ENCODE results near the gene GLRX5.
A peak's percentile ranks its signal among the peaks of the same experiment; 100 is the strongest.

GLRX5 gene
- total RNA-seq = 24.6 to 41.6 (median 26.9) reads per million in 4 experiments

DNA sequence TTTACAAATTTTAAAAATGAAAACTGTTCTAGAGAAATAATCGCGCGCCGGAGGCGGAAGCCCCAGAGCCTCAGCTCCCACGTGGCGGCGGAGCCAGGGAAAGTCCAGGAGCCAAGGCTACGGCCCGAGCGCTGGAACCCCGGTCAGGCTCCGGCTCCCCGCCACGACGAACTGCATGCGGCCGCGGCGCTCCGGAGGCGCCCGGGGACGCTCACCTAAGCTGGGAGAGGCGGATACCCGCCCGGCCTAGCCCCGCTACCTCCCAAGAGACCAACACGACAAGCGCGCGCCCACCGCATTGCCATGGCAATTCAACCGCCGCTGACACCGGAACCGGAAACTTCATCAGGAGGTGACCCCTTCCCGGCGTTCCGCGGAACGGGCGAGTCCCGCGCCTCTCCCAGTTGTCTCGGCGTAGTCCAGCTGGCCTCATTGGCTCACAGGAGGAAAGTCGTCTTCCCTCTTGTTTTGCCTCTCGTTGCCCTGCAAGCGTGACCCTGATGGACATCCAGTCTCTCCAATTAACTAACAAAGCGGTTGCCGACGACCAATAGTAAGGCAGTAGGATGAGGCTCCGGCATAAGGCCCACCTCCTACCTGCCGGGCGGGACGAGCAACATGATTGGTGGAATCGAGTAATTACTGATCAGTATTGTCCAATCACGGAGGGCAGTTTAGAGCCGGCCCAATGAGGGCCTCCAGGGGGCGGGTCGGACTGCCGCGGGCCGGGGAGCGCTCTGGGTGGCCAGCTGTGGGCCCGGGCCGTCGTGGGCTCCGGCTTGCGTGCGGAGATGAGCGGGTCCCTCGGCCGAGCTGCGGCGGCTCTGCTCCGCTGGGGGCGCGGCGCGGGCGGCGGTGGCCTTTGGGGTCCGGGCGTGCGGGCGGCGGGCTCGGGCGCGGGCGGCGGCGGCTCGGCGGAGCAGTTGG lies at the start of gene GLRX5:
Gene GLRX5 (plus strand): TSS at position 752 of the 927 bp plus-strand sequence. CDS start 40 bp downstream, at position 792.
- peak; percentile 99 for DNase-seq

DNA sequence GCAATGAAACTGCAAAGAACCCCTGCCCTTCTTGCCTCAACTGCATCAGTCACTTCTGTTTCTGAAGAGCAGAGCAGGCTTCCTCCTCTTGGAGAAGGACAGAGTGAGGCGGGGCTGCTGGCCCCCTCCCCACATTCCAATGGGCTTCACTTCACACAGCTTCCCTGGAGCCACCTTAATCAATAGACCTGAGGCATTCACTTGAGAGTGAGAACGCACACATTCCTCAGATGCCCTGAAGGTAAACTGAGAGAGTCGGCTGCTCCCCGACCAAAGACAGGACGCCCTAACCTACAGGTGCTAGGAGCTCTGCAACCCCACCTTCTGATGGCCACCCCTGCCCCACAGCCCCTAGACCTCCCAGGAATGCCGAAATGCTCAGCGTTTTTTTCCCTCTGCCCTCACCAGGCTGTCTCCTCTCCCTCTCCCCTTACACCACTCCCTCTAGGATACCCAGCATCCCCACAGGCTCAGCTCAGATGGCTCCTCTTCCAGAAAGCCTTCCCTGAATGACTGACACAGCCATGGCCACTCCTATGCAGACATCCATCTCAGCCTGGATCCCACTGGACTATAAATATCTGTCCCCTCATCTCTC lies 49.5 kb upstream of the GLRX5 start:
- DNase-seq = no peak

DNA sequence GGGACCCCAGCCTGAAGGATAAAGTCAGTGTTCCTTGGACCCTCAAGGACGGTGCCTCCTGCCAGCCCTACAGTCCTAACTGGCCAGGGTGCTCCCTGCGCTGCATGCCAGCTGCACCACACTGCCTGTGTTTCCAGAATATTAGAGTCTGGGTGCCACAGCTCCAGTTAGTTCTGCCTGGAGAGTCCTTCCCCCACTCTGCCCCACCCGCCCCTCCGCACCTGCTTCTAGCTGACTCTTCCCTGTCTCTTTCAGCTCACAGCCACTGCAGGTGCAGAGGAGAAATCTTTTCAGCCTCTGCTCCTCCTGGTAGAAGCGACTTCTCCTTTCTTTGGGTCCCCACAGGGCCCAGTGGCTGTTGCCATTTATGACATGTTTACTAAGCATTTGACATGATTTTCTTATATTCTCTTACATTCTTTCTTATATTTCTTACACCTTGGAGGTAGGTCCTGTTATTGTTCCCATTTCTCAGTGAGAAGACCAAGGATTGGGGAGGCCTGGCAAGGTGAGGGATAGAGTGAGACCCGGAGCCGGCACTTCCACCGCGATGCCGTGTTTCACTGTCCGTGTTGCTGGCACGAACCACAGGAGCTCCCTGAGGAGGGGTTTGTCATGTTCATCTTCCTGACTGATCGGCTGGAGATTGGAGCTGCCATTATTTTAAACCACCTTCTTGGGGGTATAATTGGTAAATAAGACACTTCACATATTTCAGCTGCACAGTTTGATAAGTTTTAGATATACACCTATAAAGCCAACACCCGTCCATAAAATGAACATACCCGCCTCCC lies 47.8 kb upstream of the GLRX5 start:
- no peak for DNase-seq

DNA sequence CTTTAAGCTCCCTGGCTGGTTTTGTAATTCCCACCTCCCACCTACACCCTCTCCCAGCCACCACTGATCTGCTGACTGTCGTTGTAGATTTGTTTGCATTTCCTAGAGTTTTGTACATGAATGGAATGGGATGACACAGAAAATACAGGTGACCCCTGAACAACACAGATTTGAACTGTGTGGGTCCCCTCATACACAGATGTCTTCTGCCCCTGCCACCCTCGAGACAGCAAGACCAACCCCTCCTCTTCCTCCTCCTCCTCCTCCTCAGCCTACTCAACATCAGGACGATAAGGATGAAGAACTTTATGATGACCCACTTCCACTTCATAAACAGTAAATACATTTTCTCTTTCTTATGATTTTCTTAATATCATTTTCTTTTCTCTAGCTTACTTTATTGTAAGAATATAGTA lies 47.2 kb upstream of the GLRX5 start:
- no peak for DNase-seq

DNA sequence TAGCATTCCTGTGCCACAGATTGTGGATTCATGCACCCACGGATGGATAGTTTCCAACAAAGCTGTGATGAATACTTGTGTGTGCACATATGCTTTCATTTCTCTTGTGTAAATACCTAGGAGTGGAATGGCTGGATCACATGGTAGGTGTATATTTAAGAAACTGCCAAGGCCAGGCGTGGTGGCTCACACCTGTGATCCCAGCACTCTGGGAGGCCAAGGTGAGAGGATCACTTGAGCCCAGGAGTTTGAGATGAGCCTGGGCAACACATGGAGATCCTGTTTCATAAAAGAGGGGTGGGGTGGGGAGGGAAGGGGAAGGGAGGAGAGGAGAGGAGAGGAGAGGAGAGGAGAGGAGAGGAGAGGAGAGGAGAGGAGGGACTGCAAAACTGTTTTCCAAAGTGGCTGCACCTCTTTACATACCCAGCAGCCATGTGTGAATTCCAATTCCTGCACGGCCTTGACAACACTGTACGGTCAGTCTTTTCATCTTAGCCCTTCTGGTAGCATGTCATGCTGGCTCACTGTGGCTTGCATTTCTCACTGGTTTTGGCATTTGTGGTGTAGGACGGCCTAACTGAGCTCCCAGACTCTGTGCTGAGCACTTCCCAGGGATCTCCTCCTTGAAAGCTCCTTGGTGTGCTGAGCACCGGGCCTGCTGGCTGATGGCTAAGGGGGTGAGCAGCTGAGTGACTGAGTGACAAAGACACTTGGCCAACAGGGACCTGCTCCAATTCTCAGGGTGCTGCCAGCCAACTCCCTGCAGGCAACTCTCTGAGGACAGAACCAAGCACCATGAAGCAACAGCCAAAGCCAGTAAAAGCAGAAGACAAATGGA lies 46.3 kb upstream of the GLRX5 start:
- DNase-seq = no peak

DNA sequence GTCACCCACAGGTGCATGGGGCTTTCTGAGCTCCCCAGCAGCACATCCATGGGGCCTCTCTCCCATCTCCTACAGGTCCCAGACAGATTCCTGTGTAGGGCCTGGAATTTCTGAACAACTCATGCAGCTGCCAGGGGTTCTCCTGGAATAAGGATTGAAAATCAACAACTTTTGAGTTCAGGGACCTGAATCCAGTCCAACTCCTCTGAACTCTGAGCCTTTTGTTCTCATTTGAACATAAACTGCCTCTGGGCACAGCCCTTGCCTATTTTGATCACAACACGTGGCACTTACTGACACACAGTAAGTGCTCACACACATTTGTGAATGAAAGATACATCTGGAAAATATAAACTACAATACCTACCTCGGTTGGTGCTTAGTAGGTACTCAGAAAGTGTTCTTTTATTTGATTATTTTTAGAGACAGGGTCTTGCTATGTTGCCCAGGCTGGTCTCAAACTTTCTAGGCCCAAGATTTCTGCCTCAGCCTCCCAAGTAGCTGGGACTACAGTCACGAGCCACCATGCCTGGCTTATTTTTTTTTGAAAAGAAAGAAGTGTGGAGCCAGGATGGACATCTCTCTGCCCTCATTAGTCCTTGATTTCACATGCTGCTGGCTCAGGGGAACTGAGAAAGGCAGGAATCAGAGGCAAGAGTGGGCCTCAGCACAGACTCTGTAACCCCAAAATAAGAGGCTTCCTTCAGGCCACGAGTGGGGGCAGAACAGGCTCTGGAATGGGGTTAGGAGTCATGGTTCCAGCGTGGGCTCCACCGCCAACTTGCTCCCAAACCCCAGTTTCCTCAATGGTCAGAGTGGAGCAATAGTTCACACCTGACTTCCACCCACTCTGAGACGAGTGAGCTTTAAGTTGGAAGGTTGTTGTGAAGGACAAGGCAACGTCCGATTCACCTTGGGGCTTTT lies 45.4 kb upstream of the GLRX5 start:
- no peak for DNase-seq

DNA sequence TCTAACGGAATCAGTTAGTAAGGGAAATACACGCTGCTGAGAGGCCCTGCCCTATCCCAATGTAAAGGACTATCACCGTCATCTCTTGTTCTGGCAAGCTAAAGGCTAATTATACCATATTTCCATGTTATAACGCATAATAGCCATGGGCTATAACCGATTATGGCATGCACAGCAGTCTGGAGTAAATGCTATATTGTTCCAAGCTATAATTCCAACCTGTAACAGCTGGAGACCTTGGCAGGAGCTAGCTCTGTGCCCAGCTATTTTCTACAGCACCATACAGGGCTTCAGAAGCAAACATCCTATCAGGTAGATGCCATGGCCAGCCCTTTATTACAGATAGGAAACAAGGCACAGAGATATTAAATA lies 44.7 kb upstream of the GLRX5 start:
- DNase-seq = no peak

DNA sequence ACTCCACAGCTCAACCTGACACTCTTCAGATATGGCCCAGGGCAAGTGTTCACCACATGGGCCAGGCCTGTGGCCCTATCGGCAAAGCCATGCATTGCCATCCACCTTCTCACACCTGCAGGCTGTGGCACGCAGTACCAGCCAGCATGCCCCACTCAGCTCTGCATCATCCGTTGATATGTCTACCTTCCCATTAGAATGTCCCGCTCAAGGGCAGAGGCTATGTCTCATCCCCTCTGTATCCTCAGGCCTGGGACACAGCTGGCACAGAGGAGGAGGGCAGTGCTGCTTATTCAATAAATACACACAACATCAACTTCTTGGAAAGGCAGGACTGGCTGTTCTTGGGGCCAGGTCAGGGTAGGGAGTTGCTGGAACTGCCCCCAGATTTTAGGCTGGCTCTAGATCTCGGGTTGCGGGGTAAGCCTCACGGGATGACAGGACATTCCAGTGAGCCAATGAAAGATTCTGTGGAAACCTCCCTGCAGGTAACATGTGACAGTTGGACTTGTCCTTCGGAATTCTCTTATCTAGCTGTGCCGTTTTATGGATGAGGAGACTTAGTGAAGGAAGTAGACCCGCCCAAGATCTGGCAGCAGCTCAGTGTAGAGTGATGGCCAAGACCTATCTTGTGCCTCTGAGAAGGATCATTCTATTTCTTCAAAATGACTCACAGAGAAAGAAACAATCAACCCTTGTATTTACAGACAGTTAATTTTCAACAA lies 44.0 kb upstream of the GLRX5 start:
- no peak for DNase-seq

DNA sequence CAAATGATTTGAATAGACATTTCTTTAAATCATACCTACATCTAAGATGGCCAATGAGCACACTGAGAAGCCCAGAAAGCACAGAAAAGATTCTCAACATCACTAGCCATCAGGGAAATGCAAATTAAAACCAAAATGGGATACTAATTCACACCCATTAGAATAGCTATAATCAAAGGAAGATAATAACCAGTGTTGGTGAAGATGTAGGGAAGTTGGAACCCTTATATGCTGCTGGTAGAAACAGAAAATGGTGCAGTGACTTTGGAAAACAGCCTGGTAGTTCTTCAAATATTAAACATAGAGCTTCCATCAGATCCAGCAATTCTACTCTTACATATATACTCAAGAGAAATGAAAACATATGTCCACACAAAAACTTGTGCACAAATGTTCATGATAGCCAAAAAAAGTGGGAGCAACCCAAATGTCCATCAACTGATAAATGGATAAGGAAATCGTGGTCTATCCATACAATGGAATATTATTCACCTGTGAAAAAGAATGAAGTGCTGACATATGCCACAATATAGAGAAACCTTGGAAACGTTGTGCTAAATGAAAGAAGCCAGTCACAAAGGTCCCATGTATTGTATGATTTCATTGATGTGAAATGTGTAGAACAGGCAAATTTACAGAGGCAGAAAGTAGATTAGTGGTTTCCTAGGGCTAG lies 42.8 kb upstream of the GLRX5 start:
- no peak for DNase-seq

DNA sequence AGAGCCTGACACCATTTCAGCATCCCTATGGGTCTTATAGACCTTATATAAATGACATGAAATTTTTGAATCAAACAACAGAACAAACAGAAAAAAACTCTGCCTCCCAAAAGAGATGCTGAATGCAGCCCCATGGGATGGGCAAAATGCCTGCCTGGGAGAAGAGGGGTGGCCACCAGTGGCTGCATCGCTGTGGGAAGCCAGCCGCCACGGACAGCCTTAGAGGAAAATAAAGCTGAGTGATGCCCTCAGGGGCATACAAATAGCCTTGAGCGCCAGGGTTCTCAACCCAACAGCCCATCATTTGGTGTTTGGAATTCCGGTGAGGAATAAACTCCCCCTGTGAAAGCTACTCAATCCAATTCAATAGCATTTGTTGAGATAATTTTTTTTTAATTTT lies 41.3 kb upstream of the GLRX5 start:
- no peak for DNase-seq

DNA sequence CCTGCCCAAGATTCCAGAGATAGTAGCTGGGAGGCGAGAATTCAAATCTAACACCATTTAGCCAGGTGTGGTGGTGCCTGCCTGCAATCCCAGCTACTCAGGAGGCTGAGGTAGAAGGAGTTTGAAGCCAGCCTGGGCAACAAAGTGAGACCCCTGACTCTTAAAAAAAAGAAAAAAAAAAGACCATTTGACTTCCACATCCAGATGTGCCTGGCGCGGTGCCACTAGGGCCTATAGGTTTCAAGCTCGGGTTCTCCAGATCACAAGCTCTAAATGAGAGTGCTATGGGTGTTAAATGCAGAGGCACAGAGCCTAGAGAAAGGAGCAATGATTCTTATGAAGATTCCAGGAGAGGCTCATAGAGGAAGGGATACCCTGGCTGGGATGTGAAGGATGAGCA lies 40.9 kb upstream of the GLRX5 start:
- no peak for DNase-seq

DNA sequence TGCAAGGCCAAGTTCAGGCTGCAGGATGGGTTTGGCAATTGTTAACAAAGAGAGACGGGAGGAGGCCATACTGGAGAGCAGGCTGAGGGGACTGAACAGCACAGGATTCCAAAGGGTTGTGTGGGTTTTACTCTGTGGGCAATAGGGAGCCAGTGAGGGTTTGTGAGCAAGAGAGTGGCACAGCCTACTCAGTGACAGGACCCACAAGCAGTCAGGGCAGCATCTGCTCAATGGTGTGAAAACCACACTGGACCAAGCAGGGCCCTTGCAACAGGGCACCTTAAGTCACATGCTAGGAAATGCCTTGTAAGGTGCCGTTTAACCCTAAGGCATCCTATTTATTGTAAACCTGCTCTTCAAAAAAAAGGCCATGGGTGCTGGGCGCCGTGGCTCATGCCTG lies 40.4 kb upstream of the GLRX5 start:
- DNase-seq = no peak

DNA sequence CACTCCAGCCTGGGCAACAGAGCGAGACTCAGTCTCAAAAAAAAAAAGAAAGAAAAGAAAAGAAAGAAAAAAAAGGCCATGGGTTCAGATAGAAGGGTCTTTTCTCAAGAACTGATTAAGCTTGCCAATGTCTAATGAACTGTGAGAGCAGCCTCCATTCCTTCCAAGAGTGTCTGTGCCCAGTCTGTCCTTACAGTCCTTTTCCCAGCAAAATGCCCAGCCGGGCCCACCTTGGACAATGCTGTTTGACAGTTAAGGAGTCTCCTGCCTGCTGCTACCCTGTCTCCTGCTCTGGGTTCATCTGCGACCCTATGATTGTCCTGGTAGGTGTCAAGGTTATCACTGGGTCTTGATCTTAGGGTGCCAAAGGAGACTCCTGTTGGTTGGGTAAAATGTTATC lies 39.8 kb upstream of the GLRX5 start:
- no peak for DNase-seq

DNA sequence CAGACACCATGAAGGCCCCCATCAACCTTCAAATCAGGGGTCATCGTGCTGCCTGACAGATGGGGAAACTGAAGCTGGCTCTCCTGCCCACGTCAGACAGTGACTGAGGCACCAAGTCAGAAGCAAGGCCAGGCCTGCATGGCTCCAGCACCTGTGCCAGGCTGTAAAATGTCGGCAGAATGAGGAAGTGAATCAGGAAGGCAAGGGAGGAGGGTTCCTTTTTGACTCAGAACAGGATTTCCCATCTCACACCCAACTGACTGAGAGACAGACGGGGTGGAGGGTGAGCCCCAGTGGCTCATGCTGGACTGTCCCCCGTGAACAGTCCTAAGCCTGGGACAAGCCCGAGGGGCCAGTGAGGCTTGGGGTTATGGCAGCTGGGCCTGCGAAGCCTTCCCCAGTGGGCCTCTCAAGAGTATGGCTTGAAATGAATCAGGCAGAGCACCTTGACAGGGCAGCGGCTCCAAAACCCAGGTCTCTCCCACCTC lies 39.3 kb upstream of the GLRX5 start:
- DNase-seq = no peak

DNA sequence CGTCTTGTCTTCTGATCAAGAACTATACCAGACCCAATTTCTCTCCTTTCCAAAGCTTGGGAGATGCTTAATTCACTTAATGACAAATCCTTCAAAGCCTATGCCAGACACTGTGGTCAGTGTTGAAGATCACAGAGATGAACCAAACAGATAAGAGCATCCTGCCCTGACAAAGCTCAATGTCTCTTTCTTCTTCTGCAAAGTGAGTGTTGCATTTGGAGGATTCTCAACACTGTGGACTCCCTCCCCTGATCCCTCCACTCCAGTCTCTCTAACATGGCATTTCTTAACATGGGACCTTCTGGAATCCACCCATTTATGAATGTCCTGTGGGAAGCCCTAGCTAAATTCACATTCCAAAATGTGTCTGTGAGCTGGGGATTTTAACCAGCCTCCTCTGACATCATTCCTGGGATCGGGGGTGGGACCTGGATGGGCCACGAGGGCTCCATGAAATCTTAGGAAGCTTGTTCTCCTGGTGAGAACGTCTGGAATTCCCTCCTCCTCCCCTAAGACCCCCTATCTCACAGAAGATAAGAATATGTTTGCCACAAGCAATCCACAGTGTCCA lies 38.7 kb upstream of the GLRX5 start:
- no peak for DNase-seq

DNA sequence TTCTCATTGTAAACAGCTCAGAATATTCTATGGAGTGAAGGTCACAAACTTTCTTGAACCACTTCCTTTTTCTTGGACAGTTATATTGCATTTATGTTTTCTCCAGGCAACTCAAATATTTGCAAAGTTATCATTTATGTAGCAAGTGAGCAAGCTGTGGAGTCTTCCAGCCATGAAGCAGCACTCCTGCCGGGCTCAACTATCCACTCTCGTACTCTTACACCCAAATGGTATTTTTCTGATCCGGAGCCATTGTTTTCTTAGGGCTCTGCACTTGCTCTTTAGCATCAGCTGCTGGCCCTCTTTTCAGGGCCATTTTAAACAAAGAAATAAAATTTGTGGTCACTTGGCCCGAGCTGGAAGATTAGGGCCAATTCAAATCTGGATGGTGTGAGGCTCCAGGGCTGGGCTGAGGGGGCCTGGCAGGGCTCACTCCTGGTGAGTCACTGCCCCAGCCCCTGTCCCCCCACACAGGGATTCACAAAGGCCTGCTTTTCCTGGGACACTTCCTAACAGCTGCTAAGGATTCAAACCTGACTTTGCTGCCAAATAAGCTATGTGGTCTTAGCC lies 38.1 kb upstream of the GLRX5 start:
- DNase-seq = no peak

DNA sequence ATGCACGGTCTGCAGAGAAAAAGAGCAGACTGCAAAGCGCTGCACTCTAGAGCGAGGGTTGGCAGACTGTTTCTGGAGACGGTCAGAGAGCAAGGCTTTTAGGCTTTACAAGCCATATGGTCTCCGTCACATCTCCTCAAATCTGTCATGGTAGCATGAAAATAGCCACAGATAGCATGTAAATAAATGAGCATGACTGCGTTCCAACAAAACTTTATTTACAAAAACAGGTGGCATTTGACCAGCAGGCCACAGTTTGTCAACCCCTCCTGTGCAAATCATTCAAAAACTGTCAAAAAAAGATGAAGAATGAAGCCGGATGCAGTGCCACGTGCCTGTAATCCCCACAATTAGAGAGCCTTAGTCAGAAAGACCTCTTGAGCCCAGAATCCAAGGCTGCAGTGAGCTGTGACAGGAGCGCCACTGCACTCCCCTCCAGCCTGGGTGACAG lies 37.3 kb upstream of the GLRX5 start:
- DNase-seq = no peak

DNA sequence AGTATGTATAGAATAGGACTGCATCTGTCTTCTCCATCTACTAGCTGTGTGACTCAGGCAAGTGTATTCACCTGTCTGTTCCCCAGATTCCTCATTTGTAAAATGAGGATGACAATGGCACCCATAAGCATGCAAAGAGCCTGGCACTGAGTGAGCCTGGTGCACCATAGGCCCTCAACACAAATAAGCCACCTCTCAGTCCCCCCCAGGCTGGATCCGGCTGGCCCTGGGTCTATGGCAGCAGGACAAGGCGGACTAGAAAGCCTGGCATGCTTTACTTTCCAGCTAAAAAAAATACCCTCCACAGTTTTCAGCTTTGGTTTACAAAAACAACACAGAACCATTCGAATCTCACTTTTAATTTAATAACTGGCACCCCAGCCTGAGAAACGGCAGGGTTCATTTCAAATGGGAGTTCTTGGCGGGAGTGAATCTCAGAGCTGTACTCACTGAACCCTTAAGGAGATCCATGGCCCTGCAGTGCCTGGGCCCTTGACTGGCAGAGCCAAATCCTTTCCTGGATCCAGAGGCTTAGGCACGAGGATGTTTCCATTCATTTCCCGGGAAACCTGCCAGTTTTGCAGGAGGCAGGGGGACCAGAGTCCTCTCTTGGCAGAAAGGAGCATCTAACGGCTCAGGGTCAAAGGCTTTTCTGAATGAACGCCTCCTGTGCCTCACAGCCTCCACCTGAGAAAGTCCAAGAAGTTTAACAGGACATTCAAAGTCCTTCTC lies 36.1 kb upstream of the GLRX5 start:
- DNase-seq = no peak
